ENCODE measurements around the gene ZMYND10. TPM values are rescaled to one million over a fixed set of nuclear protein-coding genes. Genes with fewer than 3 reads are reported as not detected.

Gene ZMYND10
- total and polyA plus RNA-seq, 9 of the 15 experiments (the other 6 are each of a cell fraction or from before 2014, with no cell fraction given): 0.20 to 2.8 (median 0.70) TPM

- no peak for TF ChIP-seq ZNF561 (CRISPR knock-in tag; conservative IDR thresholded peaks at IDR 0.05)
- TF ChIP-seq, protein P1, sequence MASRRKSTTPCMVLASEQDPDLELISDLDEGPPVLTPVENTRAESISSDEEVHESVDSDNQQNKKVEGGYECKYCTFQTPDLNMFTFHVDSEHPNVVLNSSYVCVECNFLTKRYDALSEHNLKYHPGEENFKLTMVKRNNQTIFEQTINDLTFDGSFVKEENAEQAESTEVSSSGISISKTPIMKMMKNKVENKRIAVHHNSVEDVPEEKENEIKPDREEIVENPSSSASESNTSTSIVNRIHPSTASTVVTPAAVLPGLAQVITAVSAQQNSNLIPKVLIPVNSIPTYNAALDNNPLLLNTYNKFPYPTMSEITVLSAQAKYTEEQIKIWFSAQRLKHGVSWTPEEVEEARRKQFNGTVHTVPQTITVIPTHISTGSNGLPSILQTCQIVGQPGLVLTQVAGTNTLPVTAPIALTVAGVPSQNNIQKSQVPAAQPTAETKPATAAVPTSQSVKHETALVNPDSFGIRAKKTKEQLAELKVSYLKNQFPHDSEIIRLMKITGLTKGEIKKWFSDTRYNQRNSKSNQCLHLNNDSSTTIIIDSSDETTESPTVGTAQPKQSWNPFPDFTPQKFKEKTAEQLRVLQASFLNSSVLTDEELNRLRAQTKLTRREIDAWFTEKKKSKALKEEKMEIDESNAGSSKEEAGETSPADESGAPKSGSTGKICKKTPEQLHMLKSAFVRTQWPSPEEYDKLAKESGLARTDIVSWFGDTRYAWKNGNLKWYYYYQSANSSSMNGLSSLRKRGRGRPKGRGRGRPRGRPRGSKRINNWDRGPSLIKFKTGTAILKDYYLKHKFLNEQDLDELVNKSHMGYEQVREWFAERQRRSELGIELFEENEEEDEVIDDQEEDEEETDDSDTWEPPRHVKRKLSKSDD (conservative IDR thresholded peaks at IDR 0.05; ENCODE audit: low read length): no peak
- TF ChIP-seq RBM25 (IDR thresholded peaks at IDR 0.05; ENCODE audit: low read depth, low read length, severe bottlenecking): peak; percentile 31
- TF ChIP-seq HOXB6 (CRISPR knock-in tag; IDR thresholded peaks at IDR 0.05; ENCODE audit: borderline replicate concordance): no peak
- TF ChIP-seq EWSR1 (IDR thresholded peaks at IDR 0.05; ENCODE audit: borderline replicate concordance, low read depth, partially characterized antibody): no peak
- TF ChIP-seq NR2C1 (IDR thresholded peaks at IDR 0.05): no peak
- no peak for TF ChIP-seq NR2C1 (tag; IDR thresholded peaks at IDR 0.05)
- TF ChIP-seq NUFIP1 (IDR thresholded peaks at IDR 0.05; ENCODE audit: partially characterized antibody): peak; percentile 73
- no peak for TF ChIP-seq HINFP (tag; conservative IDR thresholded peaks at IDR 0.05; ENCODE audit: low read depth)
- TF ChIP-seq FIP1L1 (IDR thresholded peaks at IDR 0.05; ENCODE audit: low read depth, low read length, poor library complexity, severe bottlenecking): peak; percentile 22
- TF ChIP-seq PRDM10 (IDR thresholded peaks at IDR 0.05; ENCODE audit: partially characterized antibody): peak; percentile 100
- no peak for TF ChIP-seq ZNF239 (CRISPR knock-in tag; IDR thresholded peaks at IDR 0.05)
- no peak; the same call in 1 of the 2 replicates for TF ChIP-seq ARID1B (IDR thresholded peaks at IDR 0.05)
- peak; percentile 27 for TF ChIP-seq TBP (optimal IDR thresholded peaks at IDR 0.05; ENCODE audit: low read depth, low read length)
- TF ChIP-seq ZNF507 (tag; conservative IDR thresholded peaks at IDR 0.05): no peak
- TF ChIP-seq, protein P2, sequence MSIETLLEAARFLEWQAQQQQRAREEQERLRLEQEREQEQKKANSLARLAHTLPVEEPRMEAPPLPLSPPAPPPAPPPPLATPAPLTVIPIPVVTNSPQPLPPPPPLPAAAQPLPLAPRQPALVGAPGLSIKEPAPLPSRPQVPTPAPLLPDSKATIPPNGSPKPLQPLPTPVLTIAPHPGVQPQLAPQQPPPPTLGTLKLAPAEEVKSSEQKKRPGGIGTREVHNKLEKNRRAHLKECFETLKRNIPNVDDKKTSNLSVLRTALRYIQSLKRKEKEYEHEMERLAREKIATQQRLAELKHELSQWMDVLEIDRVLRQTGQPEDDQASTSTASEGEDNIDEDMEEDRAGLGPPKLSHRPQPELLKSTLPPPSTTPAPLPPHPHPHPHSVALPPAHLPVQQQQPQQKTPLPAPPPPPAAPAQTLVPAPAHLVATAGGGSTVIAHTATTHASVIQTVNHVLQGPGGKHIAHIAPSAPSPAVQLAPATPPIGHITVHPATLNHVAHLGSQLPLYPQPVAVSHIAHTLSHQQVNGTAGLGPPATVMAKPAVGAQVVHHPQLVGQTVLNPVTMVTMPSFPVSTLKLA (conservative IDR thresholded peaks at IDR 0.05): peak; percentile 77 to 87
- no peak for TF ChIP-seq HMG20B (CRISPR knock-in tag; IDR thresholded peaks at IDR 0.05)
- TF ChIP-seq ZNF589 (CRISPR knock-in tag; IDR thresholded peaks at IDR 0.05; ENCODE audit: low read depth): no peak
- TF ChIP-seq ATF7 (IDR thresholded peaks at IDR 0.05): peak; percentile 100
Measured at GRCh38 chr3:50321336-50322114, 24.0 kb downstream of the ZMYND10 start (continued).

All from K562 (cell line).